Neural progenitor cell (in vitro differentiated cells): Measurements from ENCODE around the gene LTF. TPM values are rescaled to one million over a fixed set of nuclear protein-coding genes. Genes with fewer than 3 reads are reported as not detected.

Experiments used
- DNase-seq: peaks from one replicate; pipeline ENCODE4 v3.0.0-alpha.2; 2016; ENCODE audit warnings: low spot score
- H2AFZ ChIP-seq: fragments of 200-600 bp; sonication (generic); replicated peaks from 2 replicates; pipeline ENCODE4 v1.6.1; 2016; ENCODE audit warnings: antibody characterized with exemption
- H3F3A ChIP-seq: fragments of 200-600 bp; sonication (generic); 2 replicates; pipeline ENCODE4 v1.6.1; 2016; ENCODE audit warnings: antibody characterized with exemption, low read depth
- H3K27ac ChIP-seq: fragments of 200-600 bp; sonication (generic); 2 replicates; pipeline ENCODE4 v1.5.1; 2016; ENCODE audit warnings: mild to moderate bottlenecking
- H3K27me3 ChIP-seq: fragments of 200-600 bp; sonication (generic); 2 replicates; pipeline ENCODE4 v1.6.1; 2016; ENCODE audit warnings: mild to moderate bottlenecking, moderate library complexity
- H3K36me3 ChIP-seq: fragments of 200-600 bp; sonication (generic); 2 replicates; pipeline ENCODE4 v1.5.1; 2016
- H3K4me1 ChIP-seq: fragments of 200-600 bp; sonication (generic); 2 replicates; pipeline ENCODE4 v1.6.1; 2016; ENCODE audit warnings: mixed run types
- H3K4me2 ChIP-seq: fragments of 200-600 bp; sonication (generic); 2 replicates; pipeline ENCODE4 v1.6.1; 2016
- H3K4me3 ChIP-seq: fragments of 200-600 bp; sonication (generic); 2 replicates; pipeline ENCODE4 v1.5.1; 2016
- H3K79me2 ChIP-seq: fragments of 200-600 bp; sonication (generic); 2 replicates; pipeline ENCODE4 v1.6.1; 2016; ENCODE audit warnings: low read depth
- H3K9ac ChIP-seq: fragments of 200-600 bp; sonication (generic); 2 replicates; pipeline ENCODE4 v1.6.1; 2016
- H3K9me3 ChIP-seq: fragments of 200-600 bp; sonication (generic); 2 replicates; pipeline ENCODE4 v1.5.1; 2016; ENCODE audit warnings: low read depth
- H4K20me1 ChIP-seq: fragments of 200-600 bp; sonication (generic); 2 replicates; pipeline ENCODE4 v1.6.1; 2016; ENCODE audit warnings: low read depth
- H3K27ac Mint-ChIP-seq: 3 replicates; pipeline ENCODE4 v1.8.0; 2021; ENCODE audit warnings: mixed read lengths
- H3K27me3 Mint-ChIP-seq: 2 replicates; pipeline ENCODE4 v1.8.0; 2022; ENCODE audit warnings: low read depth, mild to moderate bottlenecking, inconsistent platforms, moderate library complexity, mixed read lengths; ENCODE audit not compliant: insufficient read depth
- H3K36me3 Mint-ChIP-seq: 3 replicates; pipeline ENCODE4 v1.8.0; 2021; ENCODE audit warnings: mixed read lengths
- H3K4me1 Mint-ChIP-seq: 3 replicates; pipeline ENCODE4 v1.8.0; 2021; ENCODE audit warnings: mixed read lengths
- H3K4me3 Mint-ChIP-seq: 3 replicates; pipeline ENCODE4 v1.8.0; 2021; ENCODE audit warnings: mild to moderate bottlenecking, moderate library complexity, mixed read lengths
- H3K9me3 Mint-ChIP-seq: 3 replicates; pipeline ENCODE4 v1.8.0; 2020; ENCODE audit warnings: mixed read lengths
- CTCF ChIP-seq: fragments of 200-600 bp; sonication (generic); IDR thresholded peaks from 2 replicates; pipeline ENCODE4 v1.5.1; 2017; ENCODE audit warnings: antibody characterized with exemption, mild to moderate bottlenecking
- EZH2 ChIP-seq: fragments of 200-600 bp; sonication (generic); IDR thresholded peaks from 2 replicates; pipeline ENCODE4 v1.6.1; 2017; ENCODE audit warnings: antibody characterized with exemption, mild to moderate bottlenecking, moderate library complexity
- EZH2phosphoT487 ChIP-seq: fragments of 200-600 bp; sonication (generic); IDR thresholded peaks from 2 replicates; pipeline ENCODE4 v1.6.1; 2017; ENCODE audit warnings: antibody characterized with exemption
- total RNA-seq: library from RNA; depleted of rRNA; stranded (reverse); fragments of >200 nt; gene quantifications from 2 replicates; pipeline ENCODE4 v1.2.3, GENCODE V29; 2015; ENCODE audit warnings: low replicate concordance

LTF gene
- total RNA-seq, 1 donor from 2014 or later = not detected

- Mint-ChIP-seq H3K36me3 (no peaks in the 10 kb centered on the region), H3K4me1 (no peaks in the 10 kb centered on the region), H3K27ac (no peak overlapping the region), H3K4me3 (no peak overlapping the region), H3K27me3 (peaks cover 8% of the 10 kb centered on the region), H3K9me3 (no peaks in the 10 kb centered on the region)
- no peak overlapping the region for H2AFZ ChIP-seq
- H3K9ac ChIP-seq = no peak overlapping the region
- no peaks in the 10 kb centered on the region for H3K79me2 ChIP-seq
- H3K4me3 ChIP-seq = no peak overlapping the region
- H3K36me3 ChIP-seq = no peaks in the 10 kb centered on the region
- H3F3A ChIP-seq = no peaks in the 10 kb centered on the region
- no peaks in the 10 kb centered on the region for H3K9me3 ChIP-seq
- no peaks in the 10 kb centered on the region for H4K20me1 ChIP-seq
- DNase-seq = no peak
- H3K4me1 ChIP-seq = no peaks in the 10 kb centered on the region
- no peak overlapping the region for H3K27ac ChIP-seq
- peaks cover 4% of the 10 kb centered on the region for H3K27me3 ChIP-seq
- no peak for TF ChIP-seq EZH2phosphoT487
- TF ChIP-seq EZH2 = no peak
- TF ChIP-seq CTCF = no peak
- no peak overlapping the region for H3K4me2 ChIP-seq
Measured at GRCh38 chr3:46466871-46467403, 2.2 kb upstream of the LTF start.

GRCh38 chr3:46466273-46466672 lies 1.6 kb upstream of the LTF start:
- no peaks in the 10 kb centered on the region for H3K9me3 Mint-ChIP-seq
- DNase-seq = no peak
- no peaks in the 10 kb centered on the region for H4K20me1 ChIP-seq

GRCh38 chr3:46465196-46465520 lies 453 bp upstream of the LTF start:
- no peaks in the 10 kb centered on the region for H3F3A ChIP-seq
- H3K4me1 ChIP-seq = no peaks in the 10 kb centered on the region
- peaks cover 4% of the 10 kb centered on the region for H3K27me3 ChIP-seq
- no peak overlapping the region for H3K4me3 ChIP-seq
- Mint-ChIP-seq H3K36me3 (no peaks in the 10 kb centered on the region), H3K9me3 (peaks cover 4% of the 10 kb centered on the region), H3K4me3 (no peak overlapping the region), H3K4me1 (no peaks in the 10 kb centered on the region), H3K27me3 (peaks cover 8% of the 10 kb centered on the region), H3K27ac (no peak overlapping the region)
- no peak overlapping the region for H3K9ac ChIP-seq
- H3K4me2 ChIP-seq = no peak overlapping the region
- no peaks in the 10 kb centered on the region for H3K9me3 ChIP-seq
- DNase-seq = no peak
- H2AFZ ChIP-seq = no peak overlapping the region
- H4K20me1 ChIP-seq = no peaks in the 10 kb centered on the region
- no peak overlapping the region for H3K27ac ChIP-seq
- TF ChIP-seq EZH2phosphoT487 (no peak), EZH2 (no peak), CTCF (no peak)
- no peaks in the 10 kb centered on the region for H3K79me2 ChIP-seq
- no peaks in the 10 kb centered on the region for H3K36me3 ChIP-seq

More at GRCh38 chr3:46466273-46466672, 1.6 kb upstream of the LTF start:
- Histone ChIP-seq H3K27me3 (peaks cover 4% of the 10 kb centered on the region), H3K9me3 (no peaks in the 10 kb centered on the region), H3K27ac (no peak overlapping the region), H3F3A (no peaks in the 10 kb centered on the region), H3K9ac (no peak overlapping the region), H3K4me3 (no peak overlapping the region), H3K79me2 (no peaks in the 10 kb centered on the region), H3K4me2 (no peak overlapping the region), H3K36me3 (no peaks in the 10 kb centered on the region), H2AFZ (no peak overlapping the region), H3K4me1 (no peaks in the 10 kb centered on the region)
- Mint-ChIP-seq H3K36me3 (no peaks in the 10 kb centered on the region), H3K4me3 (no peak overlapping the region), H3K27me3 (peaks cover 8% of the 10 kb centered on the region), H3K27ac (no peak overlapping the region), H3K4me1 (no peaks in the 10 kb centered on the region)
- no peak for TF ChIP-seq EZH2

- no peaks in the 10 kb centered on the region for H4K20me1 ChIP-seq
- no peak for DNase-seq
- Mint-ChIP-seq H3K4me3 (no peak overlapping the region), H3K27ac (no peak overlapping the region), H3K36me3 (no peaks in the 10 kb centered on the region), H3K4me1 (no peaks in the 10 kb centered on the region), H3K27me3 (peaks cover 8% of the 10 kb centered on the region), H3K9me3 (peaks cover 4% of the 10 kb centered on the region)
- peaks cover 4% of the 10 kb centered on the region for H3K27me3 ChIP-seq
- no peaks in the 10 kb centered on the region for H3F3A ChIP-seq
- no peaks in the 10 kb centered on the region for H3K4me1 ChIP-seq
- no peak overlapping the region for H3K4me3 ChIP-seq
- H3K79me2 ChIP-seq = no peaks in the 10 kb centered on the region
- H3K9ac ChIP-seq = no peak overlapping the region
- H3K9me3 ChIP-seq = no peaks in the 10 kb centered on the region
- H3K36me3 ChIP-seq = no peaks in the 10 kb centered on the region
- no peak overlapping the region for H3K27ac ChIP-seq
- no peak for TF ChIP-seq EZH2phosphoT487
- TF ChIP-seq EZH2 = no peak
- TF ChIP-seq CTCF = no peak
- no peak overlapping the region for H3K4me2 ChIP-seq
- H2AFZ ChIP-seq = no peak overlapping the region
Measured at GRCh38 chr3:46463868-46464241, 850 bp downstream of the LTF start.
